HUES64 (cell line): ENCODE data around the gene CP.
"Not testable (repeated sequence)": the region's sequence is repeated elsewhere in the genome, so short reads cannot be mapped to it uniquely, and the experiment has no call there.

Experiments used
- H3K27ac ChIP-seq: 2 replicates; pipeline ENCODE4 v1.7.0; 2013; ENCODE audit warnings: low read depth, low read length, inconsistent platforms
- H3K27me3 ChIP-seq: 2 replicates; pipeline ENCODE4 v1.6.1; 2013; ENCODE audit warnings: mild to moderate bottlenecking, low read length; ENCODE audit not compliant: insufficient read depth
- H3K36me3 ChIP-seq: 2 replicates; pipeline ENCODE4 v1.6.1; 2013; ENCODE audit warnings: mild to moderate bottlenecking, low read length; ENCODE audit not compliant: insufficient read depth
- H3K4me1 ChIP-seq: 2 replicates; pipeline ENCODE4 v1.6.1; 2013; ENCODE audit warnings: mild to moderate bottlenecking, low read length, moderate library complexity; ENCODE audit not compliant: insufficient read depth
- H3K4me3 ChIP-seq: 2 replicates; pipeline ENCODE4 v1.5.1; 2013; ENCODE audit warnings: mild to moderate bottlenecking, low read length, moderate library complexity
- H3K9ac ChIP-seq: 2 replicates; pipeline ENCODE4 v1.6.1; 2013; ENCODE audit warnings: mild to moderate bottlenecking, low read depth, low read length
- H3K9me3 ChIP-seq: 2 replicates; pipeline ENCODE4 v1.6.1; 2013; ENCODE audit warnings: low read depth, low read length; ENCODE audit not compliant: insufficient read depth
- WGBS: fragments of 150-250, 120-280 bp; methylation state at CpG from one replicate; pipeline ENCODE4 v1.1.7; 2013; ENCODE audit warnings: missing lambda C conversion rate; 5-methylcytosine and 5-hydroxymethylcytosine counted together

The CP gene

GRCh38 chr3:149204390-149204991 lies 17.1 kb downstream of the CP start:
- Histone ChIP-seq H3K9ac (no peak overlapping the region), H3K27me3 (no peaks in the 10 kb centered on the region), H3K4me3 (no peak overlapping the region), H3K9me3 (no peaks in the 10 kb centered on the region), H3K27ac (no peak overlapping the region), H3K4me1 (peaks cover 6% of the 10 kb centered on the region), H3K36me3 (no peaks in the 10 kb centered on the region)
- 90% methylated on average over 3 of the region's 3 CpGs for WGBS

GRCh38 chr3:149203758-149204157 lies 17.9 kb downstream of the CP start:
- 94% methylated on average over 2 of the region's 3 CpGs for WGBS
- Histone ChIP-seq H3K4me3 (no peak overlapping the region), H3K9ac (no peak overlapping the region), H3K27ac (no peak overlapping the region), H3K9me3 (no peaks in the 10 kb centered on the region), H3K27me3 (no peaks in the 10 kb centered on the region), H3K36me3 (no peaks in the 10 kb centered on the region), H3K4me1 (peaks cover 13% of the 10 kb centered on the region)

GRCh38 chr3:149199474-149199873 lies 22.2 kb downstream of the CP start:
- H3K27me3 ChIP-seq: no peaks in the 10 kb centered on the region
- 70% methylated on average over 4 of the region's 4 CpGs for WGBS
- H3K4me3 ChIP-seq: no peak overlapping the region
- no peak overlapping the region; the same call in 1 of the 2 replicates for H3K9ac ChIP-seq
- peaks cover 41% of the 10 kb centered on the region for H3K4me1 ChIP-seq
- no peaks in the 10 kb centered on the region for H3K9me3 ChIP-seq
- H3K27ac ChIP-seq: peak overlapping the region; percentile 99
- no peaks in the 10 kb centered on the region for H3K36me3 ChIP-seq

- Histone ChIP-seq H3K4me1 (peaks cover 49% of the 10 kb centered on the region), H3K36me3 (no peaks in the 10 kb centered on the region), H3K4me3 (peak overlapping the region; percentile 43), H3K27ac (peak overlapping the region; percentile 99), H3K9me3 (no peaks in the 10 kb centered on the region), H3K9ac (peak overlapping the region; percentile 78), H3K27me3 (no peaks in the 10 kb centered on the region)
- under 1% methylated on average over 7 of the region's 7 CpGs for WGBS
Observed at GRCh38 chr3:149198611-149199010, 23.0 kb downstream of the CP start.

- peaks cover 59% of the 10 kb centered on the region for H3K4me1 ChIP-seq
- peak overlapping the region; percentile 99 for H3K27ac ChIP-seq
- no peaks in the 10 kb centered on the region for H3K36me3 ChIP-seq
- no peaks in the 10 kb centered on the region for H3K27me3 ChIP-seq
- no peaks in the 10 kb centered on the region for H3K9me3 ChIP-seq
- peak overlapping the region; percentile 78 for H3K9ac ChIP-seq
- peak overlapping the region; percentile 43 for H3K4me3 ChIP-seq
- 1% methylated on average over 5 of the region's 5 CpGs for WGBS
Observed at GRCh38 chr3:149197669-149198068, 24.0 kb downstream of the CP start.

- H3K9me3 ChIP-seq, H3K36me3 ChIP-seq, H3K27me3 ChIP-seq: not testable (repeated sequence)
- peak overlapping the region; percentile 99 for H3K27ac ChIP-seq
- H3K4me3 ChIP-seq: peak overlapping the region; percentile 43
- peaks cover 66% of the 10 kb centered on the region for H3K4me1 ChIP-seq
- peak overlapping the region; percentile 78 for H3K9ac ChIP-seq
- WGBS: 4% methylated on average over 12 of the region's 12 CpGs
Observed at GRCh38 chr3:149196805-149197592, 24.6 kb downstream of the CP start.

- Histone ChIP-seq H3K27me3 (no peaks in the 10 kb centered on the region), H3K27ac (peak overlapping the region; percentile 37), H3K9me3 (no peaks in the 10 kb centered on the region), H3K4me1 (peaks cover 79% of the 10 kb centered on the region), H3K9ac (no peak overlapping the region), H3K4me3 (no peak overlapping the region), H3K36me3 (no peaks in the 10 kb centered on the region)
- WGBS: 92% methylated on average over 1 of the region's 1 CpG
Observed at GRCh38 chr3:149195221-149195620, 26.4 kb downstream of the CP start.

GRCh38 chr3:149188494-149188893 lies 33.1 kb downstream of the CP start:
- no peak overlapping the region; the same call in 1 of the 2 replicates for H3K9ac ChIP-seq
- H3K27ac ChIP-seq: no peak overlapping the region
- H3K4me1 ChIP-seq: peaks cover 39% of the 10 kb centered on the region
- 71% methylated on average over 2 of the region's 2 CpGs for WGBS
- H3K27me3 ChIP-seq: no peaks in the 10 kb centered on the region
- no peaks in the 10 kb centered on the region for H3K36me3 ChIP-seq
- H3K9me3 ChIP-seq: peaks cover 3% of the 10 kb centered on the region; the same call in 1 of the 2 replicates
- no peak overlapping the region for H3K4me3 ChIP-seq

GRCh38 chr3:149186721-149187120 lies 34.9 kb downstream of the CP start:
- H3K27ac ChIP-seq: peak overlapping the region; percentile 9; the same call in 1 of the 2 replicates
- peaks cover 22% of the 10 kb centered on the region for H3K4me1 ChIP-seq
- no peaks in the 10 kb centered on the region for H3K36me3 ChIP-seq
- no peaks in the 10 kb centered on the region for H3K27me3 ChIP-seq
- H3K4me3 ChIP-seq: no peak overlapping the region
- WGBS: 87% methylated on average over 3 of the region's 3 CpGs
- H3K9ac ChIP-seq: no peak overlapping the region
- H3K9me3 ChIP-seq: peaks cover 3% of the 10 kb centered on the region; the same call in 1 of the 2 replicates

GRCh38 chr3:149186219-149186618 lies 35.4 kb downstream of the CP start:
- Histone ChIP-seq H3K9ac (no peak overlapping the region), H3K4me3 (no peak overlapping the region), H3K36me3 (no peaks in the 10 kb centered on the region), H3K27me3 (no peaks in the 10 kb centered on the region), H3K4me1 (peaks cover 17% of the 10 kb centered on the region), H3K27ac (peak overlapping the region; percentile 31; the same call in 1 of the 2 replicates), H3K9me3 (peaks cover 3% of the 10 kb centered on the region; the same call in 1 of the 2 replicates)
- WGBS: 90% methylated on average over 2 of the region's 2 CpGs

- H3K4me3 ChIP-seq: no peak overlapping the region
- H3K27ac ChIP-seq: no peak overlapping the region
- no peaks in the 10 kb centered on the region for H3K27me3 ChIP-seq
- peaks cover 12% of the 10 kb centered on the region for H3K36me3 ChIP-seq
- WGBS: 90% methylated on average over 2 of the region's 2 CpGs
- peaks cover 11% of the 10 kb centered on the region; the same call in 1 of the 2 replicates for H3K9me3 ChIP-seq
- H3K9ac ChIP-seq: no peak overlapping the region
- no peaks in the 10 kb centered on the region for H3K4me1 ChIP-seq
Observed at GRCh38 chr3:149181182-149181581, 40.4 kb downstream of the CP start.
